Measurements from ENCODE around the gene SMTNL1. TPM values are rescaled to one million over a fixed set of nuclear protein-coding genes. Genes with fewer than 3 reads are reported as not detected.

Gene SMTNL1
- polyA plus RNA-seq, 3 donors: 0.12 to 0.28 (median 0.23) TPM

- no peak for DNase-seq (ENCODE audit: low read depth in 3 of 3, low spot score in 2 of 3)
Measured at GRCh38 chr11:57543593-57543992, 6.2 kb downstream of the SMTNL1 start.

GRCh38 chr11:57544566-57544965 is 7.2 kb downstream of the SMTNL1 start:
- no peak for DNase-seq (ENCODE audit: low read depth in 3 of 3, low spot score in 2 of 3)

- no peak for DNase-seq (ENCODE audit: low read depth in 3 of 3, low spot score in 2 of 3)
Measured at GRCh38 chr11:57545883-57546282, 8.5 kb downstream of the SMTNL1 start.

DNA sequence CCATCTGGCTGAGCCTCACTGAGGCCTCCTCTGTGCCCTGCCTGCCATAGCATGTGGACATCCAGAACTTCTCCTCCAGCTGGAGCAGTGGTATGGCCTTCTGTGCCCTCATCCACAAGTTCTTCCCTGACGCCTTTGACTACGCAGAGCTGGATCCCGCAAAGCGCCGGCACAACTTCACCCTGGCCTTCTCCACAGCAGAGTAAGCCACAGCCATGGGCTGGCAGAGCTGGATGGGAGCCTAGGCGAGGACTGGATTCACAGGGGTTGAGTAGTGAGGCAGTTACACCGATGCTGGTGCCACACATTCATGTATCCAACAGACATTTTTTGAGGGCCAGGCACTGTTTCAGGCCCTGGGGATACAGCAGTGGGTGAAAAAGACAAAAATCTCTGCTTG is 9.1 kb downstream of the SMTNL1 start:
- DNase-seq (ENCODE audit: low read depth in 3 of 3, low spot score in 2 of 3): no peak

- DNase-seq (ENCODE audit: low read depth in 3 of 3, low spot score in 2 of 3): no peak
Measured at GRCh38 chr11:57546869-57547475, 9.6 kb downstream of the SMTNL1 start.

- no peak for DNase-seq (ENCODE audit: low read depth in 3 of 3, low spot score in 2 of 3)
Measured at GRCh38 chr11:57547854-57548377, 10.5 kb downstream of the SMTNL1 start.

- DNase-seq (ENCODE audit: low read depth in 3 of 3, low spot score in 2 of 3): no peak
Measured at GRCh38 chr11:57549983-57550382, 12.6 kb downstream of the SMTNL1 start.

- DNase-seq (ENCODE audit: low read depth in 3 of 3, low spot score in 2 of 3): no peak
Measured at GRCh38 chr11:57551941-57552340, 14.5 kb downstream of the SMTNL1 start.

GRCh38 chr11:57552479-57552878 is 15.1 kb downstream of the SMTNL1 start:
- no peak for DNase-seq (ENCODE audit: low read depth in 3 of 3, low spot score in 2 of 3)

DNA sequence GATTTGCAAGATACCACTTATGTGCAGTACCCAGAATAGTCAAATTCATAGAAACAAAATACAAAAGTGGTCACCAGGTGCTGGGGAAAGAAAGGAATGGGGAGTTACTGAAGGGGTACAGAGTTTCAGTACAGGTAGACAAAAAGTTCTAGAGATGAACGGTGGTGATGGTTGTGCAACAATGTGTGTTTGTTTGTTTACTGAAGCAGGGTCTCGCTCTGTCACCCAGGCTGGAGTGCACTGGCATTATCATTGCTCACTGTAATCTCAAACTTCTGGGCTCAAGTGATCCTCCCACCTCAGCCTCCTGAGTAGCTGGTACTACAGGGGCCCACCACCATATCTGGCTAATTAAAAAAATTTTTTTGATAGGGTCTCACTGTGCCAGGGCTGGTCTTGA is 18.0 kb downstream of the SMTNL1 start:
- no peak for DNase-seq (ENCODE audit: low read depth in 3 of 3, low spot score in 2 of 3)

GRCh38 chr11:57556041-57556440 is 18.6 kb downstream of the SMTNL1 start:
- no peak for DNase-seq (ENCODE audit: low read depth in 3 of 3, low spot score in 2 of 3)

- no peak for DNase-seq (ENCODE audit: low read depth in 3 of 3, low spot score in 2 of 3)
Measured at GRCh38 chr11:57560146-57560545, 22.8 kb downstream of the SMTNL1 start.

GRCh38 chr11:57562596-57562995 is 25.2 kb downstream of the SMTNL1 start:
- DNase-seq (ENCODE audit: low read depth in 3 of 3, low spot score in 2 of 3): no peak

DNA sequence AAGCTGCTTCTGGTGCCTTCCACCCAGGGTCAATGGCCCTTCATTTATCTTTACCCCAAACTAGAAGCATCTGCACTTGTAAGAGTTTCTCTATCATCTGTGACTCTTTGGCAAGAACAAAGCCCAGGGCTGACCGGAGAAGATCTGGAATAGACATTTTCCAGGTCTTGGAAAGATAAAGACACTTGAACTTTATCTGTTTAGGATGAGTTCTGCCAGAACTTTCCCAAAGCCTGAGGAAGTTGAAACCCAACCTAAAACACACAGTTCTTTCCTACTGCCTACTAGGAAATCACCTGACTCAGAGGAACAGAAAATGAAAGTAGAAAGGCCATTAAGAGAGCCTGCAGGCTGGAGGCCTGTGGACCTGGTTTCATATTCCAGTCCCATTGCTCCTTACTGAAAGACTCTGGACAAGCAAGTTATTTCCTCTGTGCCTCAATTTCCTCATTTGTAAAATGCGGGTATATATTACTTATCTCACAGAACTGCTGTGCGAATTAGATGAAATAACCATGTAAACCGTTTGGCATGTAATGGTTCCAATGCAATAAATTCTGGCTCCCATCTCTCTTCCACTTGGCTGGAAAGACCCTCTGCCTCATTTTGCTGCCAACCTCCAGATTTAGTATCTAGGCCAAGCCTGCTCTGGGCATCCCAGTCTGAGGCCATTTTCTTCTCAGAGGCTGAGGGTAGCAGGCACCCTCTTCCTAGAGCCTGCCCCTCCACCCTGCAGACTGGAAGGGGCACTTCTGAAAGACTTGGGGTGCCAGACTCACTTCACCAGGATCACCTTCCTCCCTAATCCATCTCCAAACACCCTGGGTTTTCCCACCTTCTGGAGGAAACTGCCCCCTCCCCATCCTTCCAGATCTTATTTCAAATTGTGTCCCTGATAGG is 28.9 kb downstream of the SMTNL1 start:
- DNase-seq (ENCODE audit: low read depth in 3 of 3, low spot score in 2 of 3): peak in 1 of 3 donors; percentile 23

DNA sequence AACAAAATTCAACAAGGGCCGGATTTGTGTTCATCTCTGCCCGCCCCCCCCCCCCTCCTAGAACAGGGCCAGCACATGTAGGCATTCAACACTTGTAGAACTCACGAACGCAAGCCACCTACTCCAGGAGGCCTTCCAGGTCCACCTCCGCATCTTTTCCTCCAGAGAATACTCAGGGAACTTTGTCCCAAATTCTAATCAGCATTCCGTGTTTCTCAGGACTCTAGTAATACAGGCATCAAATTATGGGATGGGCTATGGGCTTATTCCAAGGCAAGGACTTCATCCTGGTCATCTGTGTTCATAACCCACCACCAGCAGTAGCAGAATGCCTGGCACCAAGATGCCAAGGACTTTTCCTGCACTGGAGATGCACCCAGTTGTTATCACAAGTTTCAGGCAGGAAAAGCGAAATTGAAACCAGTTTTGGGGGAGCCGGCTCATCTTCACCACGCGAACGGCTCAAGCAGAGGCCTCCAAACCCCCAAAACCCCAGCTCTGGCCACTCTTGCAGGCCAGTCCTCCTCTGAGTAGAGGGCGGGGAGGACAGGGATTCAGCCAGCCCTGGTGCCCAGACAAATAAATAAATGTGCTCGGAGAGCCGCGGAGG is 29.6 kb downstream of the SMTNL1 start:
- no peak for DNase-seq (ENCODE audit: low read depth in 3 of 3, low spot score in 2 of 3)

DNA sequence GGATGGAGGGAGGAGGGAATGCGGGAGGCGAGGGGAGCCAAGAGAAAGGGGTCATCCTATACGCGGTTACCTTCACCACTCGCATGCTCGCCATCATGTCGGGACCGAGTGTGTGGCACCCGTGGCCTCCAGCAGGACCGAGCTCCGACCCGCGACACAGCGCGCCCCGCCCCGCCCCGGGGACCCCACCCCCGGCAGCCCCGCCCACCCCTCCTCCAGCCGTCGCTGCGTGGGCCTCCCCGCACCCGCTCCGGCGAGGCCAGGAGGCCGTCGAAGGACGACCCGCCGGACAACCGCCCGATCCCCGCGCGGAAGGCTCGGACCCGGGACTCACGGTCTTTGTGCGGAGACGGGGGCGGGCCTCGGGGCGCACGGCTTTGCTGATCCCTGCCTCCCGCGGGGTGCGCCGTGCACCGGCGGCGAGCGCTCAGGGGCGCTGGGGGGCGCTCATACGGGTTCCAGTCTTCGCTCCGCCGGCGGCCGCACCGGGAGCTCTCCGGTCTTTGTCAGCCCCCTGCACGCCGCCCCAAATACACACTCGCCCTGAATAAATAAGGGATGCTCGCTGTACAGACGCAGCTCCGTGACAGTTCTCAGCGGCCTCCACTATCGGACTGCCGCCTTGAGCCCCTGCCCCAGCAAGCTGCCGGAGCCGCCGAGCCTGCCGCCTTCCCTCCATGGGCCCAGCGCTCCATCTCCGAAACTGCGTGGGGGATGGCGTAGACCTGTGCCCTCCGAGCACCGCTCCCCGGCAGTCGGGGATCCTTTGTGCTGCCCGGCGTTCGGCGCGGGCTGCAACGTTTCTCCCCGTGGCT is 30.3 kb downstream of the SMTNL1 start, which contains the start of gene UBE2L6:
TSS of gene UBE2L6 (minus strand) at position 158 of the 815 bp plus-strand sequence. CDS start at position 97, 61 bp downstream.
- peak in 1 of 3 donors; percentile 24 for DNase-seq (ENCODE audit: low read depth in 3 of 3, low spot score in 2 of 3)

DNA sequence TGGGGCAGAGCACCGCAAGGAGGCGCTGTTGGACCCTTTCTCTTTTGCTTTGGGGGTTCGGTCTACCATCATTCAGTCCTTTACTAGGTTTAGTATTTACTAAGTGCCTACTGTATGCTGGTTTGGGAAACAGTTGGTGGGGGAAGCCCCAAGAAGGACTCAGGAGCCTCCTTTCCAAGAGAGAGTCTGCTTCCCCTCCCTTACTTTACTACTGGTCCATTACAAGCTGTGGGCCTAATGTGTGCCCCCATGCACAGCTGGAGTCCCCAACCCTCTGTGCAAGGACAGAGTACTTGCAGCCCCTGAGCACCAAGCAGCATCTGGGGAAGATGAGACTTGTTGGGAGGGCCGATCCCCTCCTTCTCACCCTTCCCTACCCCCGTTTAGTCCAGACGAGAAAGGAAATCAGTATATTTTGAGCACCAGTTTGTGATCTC is 31.0 kb downstream of the SMTNL1 start:
- DNase-seq (ENCODE audit: low read depth in 3 of 3, low spot score in 2 of 3): peak; percentile 72 to 76 (median 75)

DNA sequence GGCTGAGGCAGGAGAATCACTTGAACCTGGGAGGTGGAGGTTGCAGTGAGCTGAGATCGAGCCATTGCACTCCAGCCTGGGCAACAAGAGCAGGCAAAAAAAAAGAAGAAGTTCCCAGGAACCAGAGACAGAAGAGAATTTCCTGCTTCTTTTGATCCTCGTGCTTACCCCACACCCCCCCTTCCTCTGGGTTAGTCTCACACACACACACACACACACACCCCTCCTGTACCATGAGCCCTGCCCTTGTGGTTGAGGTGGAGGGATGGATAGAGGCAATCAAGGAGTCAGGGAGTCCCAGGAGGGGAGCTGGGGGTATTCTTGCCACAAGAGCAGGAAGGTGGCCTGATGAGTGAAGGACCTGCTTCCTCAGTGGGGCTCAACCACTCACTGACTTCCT is 34.2 kb downstream of the SMTNL1 start:
- no peak for DNase-seq (ENCODE audit: low read depth in 3 of 3, low spot score in 2 of 3)

DNA sequence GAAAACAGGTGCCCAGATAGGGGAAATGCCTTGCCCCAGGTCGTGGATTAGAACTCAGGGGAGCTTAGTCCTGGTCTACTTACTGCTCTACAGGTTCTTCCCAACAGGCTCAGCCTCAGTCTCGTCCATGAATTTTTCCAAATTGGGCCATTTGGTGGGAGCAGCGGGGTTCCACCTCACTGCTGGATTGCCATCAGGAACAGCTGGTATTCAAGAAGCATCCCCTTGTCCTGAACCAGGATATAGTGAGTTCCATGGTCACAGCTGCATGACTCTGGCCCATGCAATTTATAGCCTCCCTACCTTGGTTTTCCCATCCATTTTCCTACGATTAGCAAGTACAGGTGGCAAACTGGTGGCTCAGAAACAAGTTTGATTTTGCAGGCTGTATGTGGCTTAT is 36.7 kb downstream of the SMTNL1 start:
- DNase-seq (ENCODE audit: low read depth in 3 of 3, low spot score in 2 of 3): no peak

- DNase-seq (ENCODE audit: low read depth in 3 of 3, low spot score in 2 of 3): no peak
Measured at GRCh38 chr11:57584341-57584740, 46.9 kb downstream of the SMTNL1 start.

Data from right renal cortex interstitium (tissue), 3 donors.